Measurements from ENCODE around the gene IFTAP. TPM values are rescaled to one million over a fixed set of nuclear protein-coding genes. Genes with fewer than 3 reads are reported as not detected.

The IFTAP gene
- total RNA-seq, 2 donors from 2014 or later = 8.0 to 10.7 TPM

- no peak overlapping the region for H3K4me3 ChIP-seq
- no peaks in the 10 kb centered on the region for H3K4me1 ChIP-seq
- intact Hi-C loops (cut with DNase I) = no loop called here
- H3K36me3 ChIP-seq = no peaks in the 10 kb centered on the region
- DNase-seq = no peak
- H3K9me3 ChIP-seq = no peaks in the 10 kb centered on the region
- H3K27me3 ChIP-seq = no peaks in the 10 kb centered on the region
- no peak for TF ChIP-seq CTCF (IDR thresholded peaks at IDR 0.05)
- no peak overlapping the region for H3K9ac ChIP-seq (ENCODE audit: low read depth in 2 of 2, low read length in 2 of 2)
- H3K27ac ChIP-seq = no peak overlapping the region
Observed at GRCh38 chr11:36627471-36627870, 33.2 kb downstream of the IFTAP start.

GRCh38 chr11:36628141-36628540, 33.8 kb downstream of the IFTAP start:
- intact Hi-C loops (cut with DNase I) = no loop called here
- no peak overlapping the region for H3K27ac ChIP-seq

GRCh38 chr11:36628765-36629244, 34.5 kb downstream of the IFTAP start:
- Histone ChIP-seq H3K27me3 (no peaks in the 10 kb centered on the region), H3K9me3 (no peaks in the 10 kb centered on the region), H3K36me3 (no peaks in the 10 kb centered on the region), H3K4me1 (no peaks in the 10 kb centered on the region), H3K9ac (ENCODE audit: low read depth in 2 of 2, low read length in 2 of 2) (no peak overlapping the region), H3K4me3 (no peak overlapping the region), H3K27ac (no peak overlapping the region)
- TF ChIP-seq CTCF (IDR thresholded peaks at IDR 0.05) = no peak
- intact Hi-C loops (cut with DNase I) = no loop called here
- no peak for DNase-seq

More at GRCh38 chr11:36628141-36628540, 33.8 kb downstream of the IFTAP start:
- DNase-seq = no peak
- Histone ChIP-seq H3K27me3 (no peaks in the 10 kb centered on the region), H3K9me3 (no peaks in the 10 kb centered on the region), H3K4me3 (no peak overlapping the region), H3K9ac (ENCODE audit: low read depth in 2 of 2, low read length in 2 of 2) (no peak overlapping the region), H3K36me3 (no peaks in the 10 kb centered on the region), H3K4me1 (no peaks in the 10 kb centered on the region)
- no peak for TF ChIP-seq CTCF (IDR thresholded peaks at IDR 0.05)

- Histone ChIP-seq H3K36me3 (no peaks in the 10 kb centered on the region), H3K9me3 (no peaks in the 10 kb centered on the region), H3K27me3 (no peaks in the 10 kb centered on the region), H3K9ac (ENCODE audit: low read depth in 2 of 2, low read length in 2 of 2) (no peak overlapping the region), H3K4me3 (no peak overlapping the region), H3K27ac (no peak overlapping the region), H3K4me1 (no peaks in the 10 kb centered on the region)
- no peak for TF ChIP-seq CTCF (IDR thresholded peaks at IDR 0.05)
- DNase-seq = no peak
- intact Hi-C loops (cut with DNase I) = no loop called here
Observed at GRCh38 chr11:36631774-36632173, 37.5 kb downstream of the IFTAP start.

GRCh38 chr11:36635066-36635862, 41.0 kb downstream of the IFTAP start:
- intact Hi-C loops (cut with DNase I) = no loop called here
- no peak for DNase-seq

More at GRCh38 chr11:36635066-36635862, 41.0 kb downstream of the IFTAP start:
- H3K27me3 ChIP-seq = no peaks in the 10 kb centered on the region
- no peaks in the 10 kb centered on the region for H3K9me3 ChIP-seq
- H3K9ac ChIP-seq (ENCODE audit: low read depth in 2 of 2, low read length in 2 of 2) = no peak overlapping the region
- H3K4me1 ChIP-seq = no peaks in the 10 kb centered on the region
- H3K36me3 ChIP-seq = no peaks in the 10 kb centered on the region
- TF ChIP-seq CTCF (IDR thresholded peaks at IDR 0.05) = no peak
- H3K4me3 ChIP-seq = no peak overlapping the region
- H3K27ac ChIP-seq = no peak overlapping the region

Data from colonic mucosa (tissue), 4 donors.